H9 (cell line): ENCODE results near the gene STARD10. TPM values are rescaled to one million over a fixed set of nuclear protein-coding genes. Genes with fewer than 3 reads are reported as not detected.

Experiments
- DNase-seq: peaks from one replicate; pipeline ENCODE4 v3.0.0-alpha.2; 2017
- H2AFZ ChIP-seq: one replicate; pipeline ENCODE4 v1.6.1; 2013; ENCODE audit warnings: mild to moderate bottlenecking, low read length, control low read depth, moderate library complexity
- H2AK5ac ChIP-seq: 2 replicates; pipeline ENCODE4 v1.6.1; 2013; ENCODE audit warnings: low read length, control low read depth, mixed read lengths; ENCODE audit not compliant: insufficient read length
- H2BK120ac ChIP-seq: one replicate; pipeline ENCODE4 v1.6.1; 2013; ENCODE audit warnings: low read depth, mild to moderate bottlenecking, low read length, control low read depth, inconsistent platforms; ENCODE audit not compliant: poor library complexity, severe bottlenecking
- H2BK12ac ChIP-seq: 2 replicates; pipeline ENCODE4 v1.6.1; 2013; ENCODE audit warnings: low read length, control low read depth, mixed read lengths, low read depth; ENCODE audit not compliant: insufficient read length
- H2BK15ac ChIP-seq: 2 replicates; pipeline ENCODE4 v1.6.1; 2013; ENCODE audit warnings: low read depth, low read length, control low read depth
- H2BK20ac ChIP-seq: one replicate; pipeline ENCODE4 v1.6.1; 2013; ENCODE audit warnings: low read depth, mild to moderate bottlenecking, low read length, control low read depth, inconsistent platforms; ENCODE audit not compliant: poor library complexity, severe bottlenecking
- H2BK5ac ChIP-seq: 2 replicates; pipeline ENCODE4 v1.6.1; 2013; ENCODE audit warnings: low read length, control low read depth, mixed read lengths; ENCODE audit not compliant: insufficient read length
- H3K14ac ChIP-seq: 2 replicates; pipeline ENCODE4 v1.6.1; 2013; ENCODE audit warnings: low read length, control low read depth; ENCODE audit not compliant: insufficient read depth
- H3K18ac ChIP-seq: 2 replicates; pipeline ENCODE4 v1.6.1; 2013; ENCODE audit warnings: low read depth, mild to moderate bottlenecking, mixed read lengths, low read length, control low read depth; ENCODE audit not compliant: insufficient read length
- H3K23ac ChIP-seq: 2 replicates; pipeline ENCODE4 v1.6.1; 2013; ENCODE audit warnings: low read length, control low read depth, mixed read lengths, low read depth; ENCODE audit not compliant: insufficient read length
- H3K23me2 ChIP-seq: 2 replicates; pipeline ENCODE4 v1.6.1; 2013; ENCODE audit warnings: low read depth, mild to moderate bottlenecking, mixed read lengths, low read length, control low read depth; ENCODE audit not compliant: insufficient read length, poor library complexity, severe bottlenecking
- H3K27ac ChIP-seq: 2 replicates; pipeline ENCODE4 v1.5.1; 2013; ENCODE audit warnings: low read length, control low read depth, mixed read lengths, low read depth; ENCODE audit not compliant: insufficient read length
- H3K27me3 ChIP-seq: 2 replicates; pipeline ENCODE4 v1.6.1; 2013; ENCODE audit warnings: low read length, control low read depth, inconsistent platforms; ENCODE audit not compliant: insufficient read depth
- H3K4ac ChIP-seq: 2 replicates; pipeline ENCODE4 v1.6.1; 2013; ENCODE audit warnings: low read depth, mild to moderate bottlenecking, control low read depth, inconsistent platforms, low read length, moderate library complexity
- H3K4me1 ChIP-seq: 2 replicates; pipeline ENCODE4 v1.6.1; 2013; ENCODE audit warnings: low read length, control low read depth, inconsistent platforms; ENCODE audit not compliant: insufficient read depth
- H3K4me2 ChIP-seq: 2 replicates; pipeline ENCODE4 v1.6.1; 2013; ENCODE audit warnings: low read length, control low read depth, mixed read lengths; ENCODE audit not compliant: insufficient read length, insufficient read depth
- H3K56ac ChIP-seq: 2 replicates; pipeline ENCODE4 v1.6.1; 2013; ENCODE audit warnings: low read depth, mild to moderate bottlenecking, mixed read lengths, low read length, control low read depth; ENCODE audit not compliant: insufficient read length
- H3K79me1 ChIP-seq: 2 replicates; pipeline ENCODE4 v1.6.1; 2013; ENCODE audit warnings: low read depth, mild to moderate bottlenecking, moderate library complexity, low read length, control low read depth, inconsistent platforms; ENCODE audit not compliant: insufficient read depth, poor library complexity, severe bottlenecking
- H3K79me2 ChIP-seq: 2 replicates; pipeline ENCODE4 v1.6.1; 2013; ENCODE audit warnings: low read length, control low read depth, inconsistent platforms; ENCODE audit not compliant: insufficient read depth
- H3K9ac ChIP-seq: 2 replicates; pipeline ENCODE4 v1.6.1; 2013; ENCODE audit warnings: low read length, control low read depth, mixed read lengths; ENCODE audit not compliant: insufficient read length; ENCODE audit errors: extremely low read depth
- H3K9me3 ChIP-seq: one replicate; pipeline ENCODE4 v1.6.1; 2013; ENCODE audit warnings: low read depth, low read length, inconsistent platforms; ENCODE audit not compliant: control insufficient read depth
- H3T11ph ChIP-seq: one replicate; pipeline ENCODE4 v1.6.1; 2013; ENCODE audit warnings: mild to moderate bottlenecking, low read length, control low read depth, inconsistent platforms
- H4K20me1 ChIP-seq: one replicate; pipeline ENCODE4 v1.6.1; 2013; ENCODE audit not compliant: control insufficient read depth, insufficient read length, insufficient read depth
- H4K5ac ChIP-seq: 2 replicates; pipeline ENCODE4 v1.6.1; 2013; ENCODE audit warnings: low read depth, mild to moderate bottlenecking, mixed read lengths, low read length, control low read depth; ENCODE audit not compliant: insufficient read length
- H4K8ac ChIP-seq: replicated peaks from 2 replicates; pipeline ENCODE4 v1.6.1; 2013; ENCODE audit warnings: low read length, control low read depth, mixed read lengths, low read depth; ENCODE audit not compliant: insufficient read length
- H4K91ac ChIP-seq: 2 replicates; pipeline ENCODE4 v1.6.1; 2013; ENCODE audit warnings: low read depth, mild to moderate bottlenecking, moderate library complexity, mixed read lengths, low read length, control low read depth; ENCODE audit not compliant: insufficient read length
- H3K27ac Mint-ChIP-seq, 3 experiments: 2 replicates in 2 of 3; 3 replicates in 1 of 3; pipeline ENCODE4 v1.8.0; 2020 to 2021; ENCODE audit warnings: mixed read lengths in 3 of 3, mild to moderate bottlenecking in 1 of 3, moderate library complexity in 1 of 3
- H3K27me3 Mint-ChIP-seq: 2 replicates; pipeline ENCODE4 v1.8.0; 2021; ENCODE audit warnings: low read depth, mild to moderate bottlenecking, moderate library complexity, mixed read lengths
- H3K36me3 Mint-ChIP-seq, 3 experiments: 2 replicates in 2 of 3; 3 replicates in 1 of 3; pipeline ENCODE4 v1.8.0; 2020 to 2021; ENCODE audit warnings: low read depth in 3 of 3, mixed read lengths in 3 of 3; ENCODE audit not compliant: insufficient read depth in 1 of 3
- H3K4me1 Mint-ChIP-seq, 2 experiments: 2 replicates each; pipeline ENCODE4 v1.8.0; 2020; ENCODE audit warnings: mixed read lengths in 2 of 2
- H3K4me3 Mint-ChIP-seq, 2 experiments: 2 replicates in 1 of 2; 3 replicates in 1 of 2; pipeline ENCODE4 v1.8.0; 2020 to 2021; ENCODE audit warnings: mild to moderate bottlenecking in 2 of 2, mixed read lengths in 2 of 2, moderate library complexity in 1 of 2
- H3K9me3 Mint-ChIP-seq, 2 experiments: 2 replicates in 1 of 2; 3 replicates in 1 of 2; pipeline ENCODE4 v1.8.0; 2020; ENCODE audit warnings: mild to moderate bottlenecking in 2 of 2, mixed read lengths in 2 of 2, moderate library complexity in 1 of 2
- CTCF ChIP-seq: fragments of 200-600 bp; sonication (generic); conservative IDR thresholded peaks from 3 replicates; pipeline ENCODE4 v1.8.0; 2021; ENCODE audit warnings: antibody characterized with exemption, mild to moderate bottlenecking
- WGBS: extraction: QIAGEN DNeasy Blood & Tissue Kit; methylation state at CpG from one replicate; pipeline ENCODE4 v1.1.7; 2013; ENCODE audit warnings: missing lambda C conversion rate, low lambda C conversion rate, mixed read lengths; ENCODE audit not compliant: insufficient read length; ENCODE audit errors: extremely low coverage; 5-methylcytosine and 5-hydroxymethylcytosine counted together
- total RNA-seq: library from RNA; stranded (reverse); gene quantifications from 2 replicates; pipeline ENCODE4 v1.2.1, GENCODE V29; 2021

Gene STARD10
- total RNA-seq, 1 experiment from 2014 or later, result 24.4 TPM

- Histone ChIP-seq H3K27me3 (no peaks in the 10 kb centered on the region), H3K27ac (no peak overlapping the region), H2AK5ac (no peak overlapping the region), H3K9me3 (no peaks in the 10 kb centered on the region), H3K56ac (no peak overlapping the region), H3K4ac (no peak overlapping the region), H3K4me1 (peaks cover 21% of the 10 kb centered on the region), H2AFZ (no peak overlapping the region), H3K14ac (no peak overlapping the region), H3K79me2 (peaks cover 9% of the 10 kb centered on the region; the same call in 1 of the 2 replicates), H3K4me2 (no peak overlapping the region), H4K20me1 (no peaks in the 10 kb centered on the region), H2BK5ac (no peak overlapping the region), H2BK20ac (no peak overlapping the region), H3K9ac (no peak overlapping the region), H3K23me2 (no peaks in the 10 kb centered on the region), H2BK12ac (no peak overlapping the region), H3T11ph (no peak overlapping the region), H4K91ac (no peak overlapping the region), H3K23ac (no peak overlapping the region), H4K5ac (no peak overlapping the region), H2BK15ac (no peak overlapping the region), H4K8ac (no peak overlapping the region), H3K79me1 (no peaks in the 10 kb centered on the region), H2BK120ac (no peak overlapping the region), H3K18ac (no peak overlapping the region)
- H3K27me3 Mint-ChIP-seq, result no peaks in the 10 kb centered on the region
- no peak overlapping the region for H3K4me3 Mint-ChIP-seq
- no peak for DNase-seq
- no CpG with 5 or more reads among the region's 1 CpG for WGBS
- no peaks in the 10 kb centered on the region for H3K9me3 Mint-ChIP-seq
- peak overlapping the region; percentile 20 to 59 (median 50); a peak in 4 of 7 replicates for H3K27ac Mint-ChIP-seq
- TF ChIP-seq CTCF, result no peak
- H3K4me1 Mint-ChIP-seq, result peaks cover 48 to 52% of the 10 kb centered on the region in 2 experiments
- H3K36me3 Mint-ChIP-seq, result peaks cover 0 to 10% (median 6%) of the 10 kb centered on the region in 3 experiments; a peak in 5 of 7 replicates
Measured at GRCh38 chr11:72737336-72737735, 56.5 kb downstream of the STARD10 start.
